Activated CD8-positive, alpha-beta memory T cell treated with anti-CD3 and anti-CD28 coated beads for 24 hours (primary cell): ENCODE measurements around the gene ZFP62.

Experiments
- DNase-seq: peaks from one replicate; pipeline ENCODE4 v3.0.0-alpha.2; 2020

Gene ZFP62

DNA sequence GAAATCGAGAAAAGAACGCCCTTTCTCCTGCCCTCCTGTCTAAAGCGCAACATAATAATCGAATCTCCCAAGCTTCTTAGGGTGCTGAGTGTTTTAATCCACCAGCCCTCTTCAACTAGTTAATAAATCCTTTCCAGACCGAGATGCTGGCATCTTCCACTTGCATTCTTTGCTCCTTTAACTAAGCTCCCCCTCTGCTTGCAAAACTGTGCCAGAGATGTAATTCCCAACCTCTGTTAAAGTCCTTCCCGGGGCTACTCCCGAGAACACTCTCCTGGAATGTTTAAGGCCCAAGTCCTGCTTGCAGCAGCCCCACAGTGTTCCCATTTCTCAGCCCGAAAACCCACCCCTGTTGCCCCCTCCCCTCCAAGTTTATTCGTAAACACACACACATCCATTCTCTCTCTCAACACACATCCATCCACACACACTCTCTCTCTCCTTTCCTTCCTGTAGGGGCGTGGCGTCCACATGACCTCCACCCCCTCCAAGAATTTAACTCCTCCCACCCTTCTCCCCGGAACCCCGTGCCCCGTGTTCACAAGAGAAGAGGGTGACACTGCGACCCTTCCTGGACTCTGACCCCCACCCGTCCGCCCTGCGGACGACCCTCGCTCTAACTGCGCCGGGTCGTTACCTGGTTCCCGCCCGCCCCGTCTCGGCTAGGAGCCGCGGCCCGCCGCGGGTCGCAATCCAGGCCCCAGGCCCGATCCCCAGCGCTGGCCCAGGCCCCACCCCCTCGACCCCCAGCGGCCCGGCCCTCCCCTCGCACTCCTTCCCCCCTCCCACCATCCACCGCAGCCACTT lies 51.5 kb downstream of the ZFP62 start:
- DNase-seq: peak; percentile 98

DNA sequence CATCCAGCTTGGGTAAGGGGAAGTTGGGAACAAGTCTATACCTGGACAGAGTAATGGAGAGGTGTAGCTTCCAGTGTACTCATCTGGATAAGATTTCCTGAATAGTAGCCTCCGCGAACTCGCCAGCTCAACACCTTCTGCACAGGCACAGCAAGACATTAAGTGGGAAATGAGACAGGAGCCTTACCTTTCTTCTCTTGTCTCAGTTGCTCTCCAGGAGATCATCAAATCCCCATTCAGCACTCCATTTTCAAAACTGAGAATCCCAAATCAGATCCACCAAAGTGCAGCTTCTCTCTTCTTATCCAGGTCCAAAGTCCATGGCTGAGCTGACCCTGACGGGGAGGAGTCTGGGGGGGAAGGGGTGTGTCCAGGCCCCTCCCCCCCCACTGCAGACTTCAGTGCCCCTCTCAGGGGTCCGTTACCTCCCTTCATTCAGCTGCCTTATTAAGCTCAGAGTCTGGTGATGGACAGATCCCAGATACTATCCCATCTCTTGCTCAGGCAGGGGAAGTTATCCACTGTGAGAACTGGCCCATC lies 52.5 kb downstream of the ZFP62 start:
- DNase-seq: peak; percentile 54

DNA sequence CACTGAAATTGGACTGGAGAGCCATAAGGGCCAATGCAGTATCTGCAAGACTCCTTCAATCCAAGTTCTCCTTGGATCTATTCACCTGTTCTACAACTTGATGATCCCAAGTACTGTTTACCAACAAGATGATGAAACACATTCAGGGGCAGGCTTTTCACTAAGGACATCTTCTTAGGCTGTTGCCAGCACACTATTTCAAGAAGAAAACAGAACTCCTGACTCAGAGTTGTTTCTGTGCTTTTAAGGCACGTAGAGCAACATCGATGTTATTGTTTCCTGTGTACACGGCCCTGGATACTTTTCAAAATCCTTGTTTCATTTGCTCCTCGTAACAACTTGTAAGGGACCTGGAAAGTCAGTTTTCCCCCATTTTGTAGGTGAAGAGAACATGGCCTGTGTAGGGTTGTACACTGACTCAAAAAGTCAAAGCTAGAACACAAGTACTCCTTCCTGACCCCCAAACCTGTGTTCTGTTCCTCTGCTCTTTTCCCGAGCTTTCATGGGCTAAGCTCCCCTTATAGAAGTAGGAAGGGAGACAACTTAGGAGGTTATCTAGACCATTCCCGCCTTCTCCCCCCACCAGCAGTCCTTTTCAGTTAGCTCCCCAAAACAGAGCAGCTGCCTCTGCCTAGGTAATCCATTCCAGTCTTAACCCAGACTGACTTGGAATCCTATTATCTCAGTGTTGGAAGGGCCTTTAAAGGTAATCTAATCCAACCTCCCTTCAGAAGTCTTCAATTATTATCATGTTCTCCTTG lies 53.2 kb downstream of the ZFP62 start:
- peak; percentile 54 for DNase-seq

DNA sequence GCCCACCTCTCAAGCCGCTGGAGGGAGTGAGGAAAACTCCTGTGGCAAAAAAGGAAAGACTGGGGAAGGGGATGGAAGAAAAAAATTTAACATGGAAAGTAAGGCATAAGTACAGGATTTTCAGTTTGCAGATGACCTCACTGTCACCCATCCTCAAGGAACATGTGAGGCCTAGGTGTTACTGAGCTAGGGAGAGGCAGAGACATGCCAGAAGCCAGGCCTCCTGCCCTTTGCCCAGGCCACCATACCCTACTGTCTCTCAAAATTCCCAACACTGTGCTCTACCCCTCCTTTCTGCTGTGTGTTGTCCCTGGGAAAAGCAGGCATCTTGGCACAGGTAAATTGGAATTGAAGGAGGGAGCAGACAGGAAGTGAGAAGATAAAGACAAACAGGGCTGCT lies 54.0 kb downstream of the ZFP62 start:
- DNase-seq: no peak

DNA sequence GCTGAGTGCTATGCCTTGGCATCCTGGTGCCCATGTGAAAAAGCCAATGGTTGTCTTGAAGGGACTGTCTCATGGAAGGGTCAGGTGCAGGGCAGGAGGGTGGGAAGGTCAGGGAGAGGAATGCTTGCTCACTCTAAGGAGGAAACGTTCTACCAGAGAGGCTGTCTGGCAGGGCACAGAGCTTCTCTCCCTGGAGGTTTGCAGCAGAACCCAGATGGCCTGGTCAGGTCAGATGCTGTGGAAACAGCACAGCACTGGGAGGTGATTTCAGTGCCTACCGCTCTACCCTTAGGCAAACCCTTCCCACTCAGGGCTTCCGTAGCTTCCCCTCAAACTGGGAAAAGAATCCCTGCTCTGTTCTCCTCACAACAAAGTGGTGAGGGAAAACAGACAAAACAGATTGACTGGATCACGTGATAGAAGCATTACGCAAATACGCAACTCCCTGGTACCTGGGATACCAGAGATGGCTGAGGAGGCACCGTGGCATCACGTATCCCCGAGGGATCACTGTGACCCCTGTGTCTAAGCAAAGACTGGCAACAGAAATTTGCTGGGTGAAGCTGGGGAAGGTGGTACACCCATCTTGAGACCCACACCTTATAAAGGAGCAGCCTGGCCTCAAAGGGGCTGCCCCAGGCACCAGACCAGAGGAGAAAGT lies 54.6 kb downstream of the ZFP62 start:
- DNase-seq: peak; percentile 58

DNA sequence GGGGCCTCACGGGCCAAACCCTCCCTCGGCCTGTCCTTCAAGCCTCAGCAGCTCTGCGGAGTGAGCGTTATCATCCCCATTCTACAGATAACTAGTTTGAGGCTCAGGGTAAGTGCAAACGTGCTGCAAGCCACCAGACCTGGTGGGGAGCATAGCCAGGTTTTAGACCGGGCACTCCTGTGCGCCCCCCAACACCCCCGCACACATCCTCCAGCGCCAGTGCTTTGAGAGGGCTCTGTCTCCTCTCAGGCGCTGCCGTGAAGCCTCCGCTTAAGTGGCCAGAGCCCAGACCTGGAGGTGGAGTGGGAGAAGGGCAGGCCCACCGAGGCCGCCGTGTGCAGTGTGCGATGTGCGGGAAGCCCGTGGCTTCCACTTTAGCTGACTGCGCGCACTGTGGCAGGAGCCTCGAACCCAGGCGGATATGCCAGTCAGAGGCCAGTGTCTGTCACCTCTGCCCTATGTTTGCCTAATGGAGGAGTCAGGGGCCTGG lies 56.9 kb downstream of the ZFP62 start:
- DNase-seq: no peak

DNA sequence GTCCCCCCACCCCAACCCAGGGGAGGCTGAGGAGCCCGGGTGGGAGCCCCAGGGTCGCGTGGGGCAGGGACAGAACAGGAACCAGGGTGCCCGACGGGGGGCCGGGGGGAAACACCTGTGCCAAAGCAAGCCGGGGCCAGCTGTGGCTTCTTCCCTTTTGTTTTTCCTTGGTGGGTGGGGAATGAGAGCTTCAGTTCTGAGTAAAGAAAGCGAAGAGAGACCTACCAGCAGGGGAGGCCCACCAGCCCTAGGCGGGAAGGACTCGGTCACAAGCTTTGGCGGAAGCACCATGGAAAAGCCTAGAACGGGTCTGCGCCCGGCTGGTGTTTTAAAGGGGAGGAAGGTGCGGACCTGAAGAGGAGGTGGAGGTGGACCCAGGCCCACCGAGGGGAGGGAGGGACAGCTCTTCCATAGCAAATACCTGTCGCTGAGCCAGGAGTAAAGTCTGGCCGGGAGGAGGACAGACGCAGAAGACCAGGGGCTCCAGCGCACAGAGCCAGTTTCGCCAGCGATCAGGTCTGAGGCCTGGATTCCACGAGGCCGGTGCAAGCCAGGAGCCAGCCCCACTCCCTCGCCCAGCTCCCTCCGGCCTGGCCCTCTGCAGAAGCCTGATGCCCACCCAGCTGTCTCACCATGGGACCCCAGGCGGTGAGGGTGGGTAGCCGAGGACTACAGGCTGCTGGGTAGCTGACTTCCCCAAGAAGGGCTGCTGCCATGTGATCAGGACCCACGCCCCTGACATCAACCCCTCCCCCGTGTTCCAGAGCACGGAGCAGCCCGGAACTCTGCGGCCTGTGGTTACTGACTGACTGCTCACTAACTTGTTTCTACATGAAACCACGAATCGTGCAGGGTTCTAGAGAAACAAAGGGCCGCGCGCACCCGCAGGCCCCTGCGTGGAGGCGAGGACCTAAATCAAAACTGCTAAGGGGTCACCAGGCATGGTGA lies 57.6 kb downstream of the ZFP62 start:
- peak; percentile 91 for DNase-seq

DNA sequence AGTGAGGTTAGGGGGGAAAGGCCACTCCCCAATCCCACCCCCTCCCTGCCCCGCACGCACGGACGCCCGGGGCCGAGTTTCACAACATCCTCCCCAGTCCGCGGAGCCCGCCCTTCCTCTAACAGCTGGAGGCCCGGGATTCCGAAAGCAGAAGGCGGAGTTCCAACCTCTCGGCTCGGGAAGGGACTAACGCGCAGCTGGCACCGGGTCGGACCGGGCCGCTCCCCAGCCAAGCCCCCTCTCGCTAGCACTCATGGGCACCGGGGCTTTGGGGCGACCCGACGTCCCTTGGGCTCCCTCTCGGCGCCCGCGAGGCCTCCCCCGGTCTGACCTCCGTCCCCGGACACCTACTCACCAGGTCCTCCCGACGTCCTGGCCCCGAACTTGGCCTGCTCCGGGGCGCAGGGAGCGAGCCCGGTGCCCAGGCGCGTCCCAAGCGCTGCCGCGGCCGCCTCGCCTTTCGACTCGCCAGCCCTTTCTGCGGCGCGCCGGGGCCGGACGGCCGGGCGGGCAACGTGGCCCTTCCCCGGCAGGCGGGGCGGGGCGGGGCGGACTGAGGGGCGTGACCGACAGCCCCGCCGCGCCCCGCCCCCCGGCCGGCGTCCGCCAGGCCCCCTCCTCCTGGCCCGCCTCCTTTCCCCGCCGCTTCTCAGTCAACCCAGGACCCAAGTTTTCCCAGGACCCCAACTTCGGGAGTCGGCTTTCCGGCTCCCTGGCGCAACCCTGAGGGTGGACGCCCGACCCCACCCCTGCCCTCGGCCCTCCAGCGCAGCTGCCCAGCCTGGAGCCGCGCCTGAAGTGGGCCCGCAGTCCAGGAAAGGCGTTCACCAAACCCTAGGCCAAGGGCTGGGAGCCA lies 58.5 kb downstream of the ZFP62 start, which contains the start of gene MGAT1:
Gene MGAT1, minus strand, starts transcription at position 482 of the 856 bp plus-strand sequence. CDS start 9,835 bp downstream, outside the sequence.
- DNase-seq: peak; percentile 92

DNA sequence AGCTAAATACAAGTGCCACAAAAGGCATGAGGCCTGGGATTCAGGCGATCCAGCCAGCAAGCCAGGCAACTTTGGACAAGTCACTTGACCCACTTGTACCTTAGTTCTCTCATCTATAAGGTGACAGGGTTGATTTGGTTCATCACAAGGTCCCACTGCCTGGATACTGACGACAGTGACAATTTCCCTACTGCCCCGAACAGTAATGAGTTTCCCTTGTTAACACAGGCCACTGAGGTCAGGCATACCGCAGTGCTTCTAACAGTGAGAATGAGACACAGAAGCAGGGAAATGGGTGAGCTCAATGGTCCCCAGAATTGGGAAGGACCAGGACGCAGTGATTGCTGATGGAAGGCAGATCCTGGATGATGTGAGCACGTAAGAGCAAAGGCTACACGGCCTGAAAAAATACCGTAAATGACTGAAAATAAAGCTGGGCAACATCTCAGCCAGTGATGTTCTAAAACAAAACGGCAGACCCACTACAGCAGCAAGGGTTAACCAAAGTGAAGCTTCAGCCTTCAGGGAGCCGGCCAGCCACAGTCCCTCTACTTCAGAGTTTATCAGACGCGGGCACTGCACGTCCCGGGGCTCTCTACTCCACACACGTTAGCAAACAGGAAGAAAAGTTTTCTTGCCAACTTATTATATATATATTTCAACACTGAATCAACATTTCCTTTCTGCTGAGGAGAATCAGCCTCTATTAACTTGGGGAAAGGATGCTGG lies 59.3 kb downstream of the ZFP62 start:
- DNase-seq: peak; percentile 54

DNA sequence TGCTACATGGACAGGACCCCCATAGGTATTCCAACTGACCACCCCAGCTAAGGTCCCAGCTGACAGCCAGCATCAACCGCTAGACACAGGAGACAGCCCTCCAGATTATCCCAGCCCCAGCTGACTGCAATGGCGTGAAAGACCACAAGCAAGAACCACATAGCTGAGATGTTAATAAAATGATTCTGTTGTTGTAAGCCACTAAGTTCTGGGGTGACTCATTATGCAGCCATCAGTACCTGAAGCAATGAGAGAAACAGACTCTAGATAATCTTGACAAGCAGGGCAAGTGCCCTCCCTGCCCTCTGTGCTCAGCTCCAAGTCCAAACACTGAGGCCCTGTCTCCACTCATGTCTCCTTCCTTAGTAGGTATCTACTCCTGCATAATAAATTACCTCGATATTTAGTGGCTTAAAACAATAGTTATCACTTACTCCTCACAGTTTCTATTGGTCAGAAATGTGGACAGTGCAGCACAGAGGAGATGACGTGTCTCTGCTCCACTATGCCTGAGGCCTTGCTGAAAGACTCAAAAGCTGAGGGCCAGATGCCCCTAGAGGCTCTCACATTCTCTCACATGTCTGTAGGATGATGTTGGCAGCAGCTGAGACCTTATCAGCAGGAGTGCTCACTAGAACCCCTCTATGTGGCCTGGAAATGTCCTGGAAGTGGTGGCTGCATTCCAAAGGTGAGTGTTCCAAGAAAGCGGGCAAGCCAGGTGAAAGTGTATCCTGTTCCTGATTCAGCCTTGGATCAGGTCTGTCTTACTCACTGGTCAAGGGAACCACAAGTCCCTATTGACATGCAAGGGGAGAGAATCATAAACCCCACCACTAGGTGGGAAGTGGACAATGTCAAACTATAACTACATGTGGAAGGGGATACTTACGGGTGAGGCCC lies 60.9 kb downstream of the ZFP62 start:
- peak; percentile 55 for DNase-seq

DNA sequence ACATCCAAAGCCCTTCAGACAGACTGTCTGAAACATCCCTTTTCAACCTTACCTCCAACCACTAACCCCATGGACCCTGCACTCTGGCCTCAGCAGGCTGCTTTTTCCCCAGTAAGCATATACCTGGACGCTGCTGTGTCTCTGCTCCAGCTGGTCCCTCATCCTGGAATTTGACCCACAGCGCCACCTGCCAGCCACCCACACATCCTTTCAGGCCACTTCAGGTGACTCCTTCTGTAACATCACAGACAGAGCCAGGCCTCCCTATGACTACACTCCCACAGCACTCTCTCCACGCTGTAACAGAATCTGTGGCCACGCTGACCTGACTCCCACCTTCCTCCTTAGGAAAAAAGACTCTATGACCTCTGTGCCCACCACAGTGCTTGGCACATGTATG lies 61.9 kb downstream of the ZFP62 start:
- peak; percentile 54 for DNase-seq

DNA sequence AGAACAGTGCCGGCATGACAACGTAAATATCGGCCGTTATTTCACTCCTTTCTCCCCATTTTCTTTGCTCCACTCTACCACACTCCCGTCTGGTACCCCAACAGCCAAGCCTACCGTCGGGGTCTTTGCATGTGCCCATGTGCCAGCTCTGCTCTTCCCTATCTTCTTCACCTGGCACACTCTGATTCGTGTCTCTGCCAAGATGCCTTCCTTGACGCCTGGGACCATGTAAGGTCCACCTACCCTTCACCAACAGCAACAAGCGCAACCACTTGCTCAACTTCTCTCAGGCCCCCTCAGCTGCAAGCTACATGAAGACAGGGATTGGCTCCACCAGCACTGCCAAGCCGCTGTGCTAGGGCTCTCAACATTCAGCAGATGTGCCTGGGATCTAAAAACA lies 62.9 kb downstream of the ZFP62 start:
- DNase-seq: no peak
